Lung (tissue), 12 donors: ENCODE results near the gene SKOR2. TPM values are rescaled to one million over a fixed set of nuclear protein-coding genes. Genes with fewer than 3 reads are reported as not detected.
A peak's percentile ranks its signal among the peaks of the same experiment; 100 is the strongest.
"Not testable (repeated sequence)": the region's sequence is repeated elsewhere in the genome, so short reads cannot be mapped to it uniquely, and the experiment has no call there.

Source experiments
- ATAC-seq: fragments of 200-7000 bp; cut with Tn5 transposase; one replicate; pipeline ENCODE4 v1.9.1; 2020; ENCODE audit warnings: moderate number of reproducible peaks; ENCODE audit not compliant: insufficient read depth, low FRiP score
- DNase-seq, 3 donors: peaks; one replicate each; pipeline ENCODE4 v3.0.0-alpha.2; 2013 to 2017
- H3K27ac ChIP-seq, 2 donors: one replicate each; pipeline ENCODE4 v1.5.1; 2013; ENCODE audit warnings: mild to moderate bottlenecking in 2 of 2, moderate library complexity in 2 of 2, control low read depth in 1 of 2, inconsistent platforms in 1 of 2, low read depth in 1 of 2, low read length in 1 of 2
- H3K27me3 ChIP-seq, 3 donors: one replicate each; pipeline ENCODE4 v1.5.1; 2013; ENCODE audit warnings: low read length in 2 of 3; ENCODE audit not compliant: control insufficient read depth in 3 of 3, insufficient read depth in 3 of 3
- H3K36me3 ChIP-seq, 4 donors: one replicate each; pipeline ENCODE4 v1.5.1; 2013; ENCODE audit warnings: low read length in 4 of 4, mild to moderate bottlenecking in 1 of 4, moderate library complexity in 1 of 4; ENCODE audit not compliant: control insufficient read depth in 4 of 4, insufficient read depth in 4 of 4
- H3K4me1 ChIP-seq, 5 donors: one replicate each; pipeline ENCODE4 v1.5.1; 2013; ENCODE audit warnings: low read length in 5 of 5, mild to moderate bottlenecking in 2 of 5, moderate library complexity in 1 of 5; ENCODE audit not compliant: control insufficient read depth in 5 of 5, insufficient read depth in 5 of 5
- H3K4me3 ChIP-seq: one replicate; pipeline ENCODE4 v1.5.1; 2013; ENCODE audit warnings: mild to moderate bottlenecking, control low read depth, moderate library complexity
- H3K9ac ChIP-seq, 2 donors: one replicate each; pipeline ENCODE4 v1.5.1; 2013; ENCODE audit warnings: low read length in 2 of 2, control low read depth in 1 of 2; ENCODE audit not compliant: insufficient read depth in 1 of 2
- H3K9me3 ChIP-seq, 4 donors: one replicate each; pipeline ENCODE4 v1.5.1; 2013; ENCODE audit warnings: low read length in 3 of 4, mild to moderate bottlenecking in 1 of 4, moderate library complexity in 1 of 4; ENCODE audit not compliant: control insufficient read depth in 4 of 4, insufficient read depth in 3 of 4
- WGBS, 2 donors: extraction: QIAGEN DNeasy Blood & Tissue Kit; methylation state at CpG; one replicate each; pipeline ENCODE4 v1.1.7; 2013; 5-methylcytosine and 5-hydroxymethylcytosine counted together
- polyA plus RNA-seq, 2 donors: library from polyadenylated mRNA; stranded (reverse); fragments of 200-250 nt; gene quantifications; one replicate each; pipeline ENCODE4 v1.2.1, GENCODE V29; 2013
- total RNA-seq, 2 donors: library from RNA; depleted of rRNA in 1 of 2; stranded (reverse); fragments of >200 nt in 1 of 2; gene quantifications; one replicate each; pipeline ENCODE4 v1.2.1, GENCODE V29; 2014 to 2021
- TF ChIP-seq, protein P1 (sequence below): IDR thresholded peaks from 2 replicates; pipeline ENCODE4 v1.5.1; 2012; ENCODE audit warnings: mild to moderate bottlenecking; ENCODE audit errors: control extremely low read depth, extremely low read depth
- donor health status: control.
- donor health status: control.
- donor health status: Bipolar disorder and iron deficiency.
- donor health status: healthy.
- donor health status: DM: yes; HTN: yes; CAD: no.

SKOR2 gene
- total and polyA plus RNA-seq, 4 donors: not detected

DNA sequence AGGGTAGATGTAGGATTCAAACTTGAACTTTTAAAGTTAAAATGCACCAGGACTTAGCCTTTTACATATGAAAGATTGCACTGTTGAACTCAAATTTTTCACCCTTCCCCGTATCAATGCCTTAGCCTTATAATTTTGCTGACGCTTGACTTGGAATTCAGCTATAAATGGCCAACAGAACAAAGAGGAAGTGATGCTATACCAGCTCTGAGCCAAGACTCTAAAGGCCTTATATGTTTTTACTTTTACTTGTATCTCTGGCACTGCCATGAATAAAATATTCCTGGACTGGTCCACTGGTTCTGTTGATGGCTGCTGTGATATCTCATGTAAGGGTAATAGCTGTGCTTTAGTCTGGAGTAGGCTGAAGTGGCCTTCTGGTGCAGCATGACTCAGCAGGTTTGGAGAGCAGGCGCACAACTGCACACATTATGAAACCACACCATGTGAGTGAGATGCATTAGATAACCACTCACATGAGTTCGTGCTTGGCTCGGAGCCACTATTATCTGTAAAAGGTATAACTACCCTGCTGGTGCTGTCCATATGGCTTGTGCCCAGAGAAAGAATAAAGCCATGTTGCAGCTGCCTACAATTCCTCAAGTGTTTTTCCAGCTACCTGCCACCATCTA, 66.9 kb downstream of the SKOR2 start:
- Histone ChIP-seq H3K4me3 (no peak overlapping the region), H3K4me1 (peaks cover 0 to 4% (median 0%) of the 10 kb centered on the region in 5 donors), H3K9me3 (peaks cover 0 to 5% (median 0%) of the 10 kb centered on the region in 4 donors), H3K27ac (no peak overlapping the region), H3K9ac (no peak overlapping the region), H3K27me3 (peaks cover 0 to 4% (median 0%) of the 10 kb centered on the region in 3 donors), H3K36me3 (no peaks in the 10 kb centered on the region)
- 64 to 83% methylated on average over 5 of the region's 5 CpGs for WGBS, 2 donors
- TF ChIP-seq, protein P1, sequence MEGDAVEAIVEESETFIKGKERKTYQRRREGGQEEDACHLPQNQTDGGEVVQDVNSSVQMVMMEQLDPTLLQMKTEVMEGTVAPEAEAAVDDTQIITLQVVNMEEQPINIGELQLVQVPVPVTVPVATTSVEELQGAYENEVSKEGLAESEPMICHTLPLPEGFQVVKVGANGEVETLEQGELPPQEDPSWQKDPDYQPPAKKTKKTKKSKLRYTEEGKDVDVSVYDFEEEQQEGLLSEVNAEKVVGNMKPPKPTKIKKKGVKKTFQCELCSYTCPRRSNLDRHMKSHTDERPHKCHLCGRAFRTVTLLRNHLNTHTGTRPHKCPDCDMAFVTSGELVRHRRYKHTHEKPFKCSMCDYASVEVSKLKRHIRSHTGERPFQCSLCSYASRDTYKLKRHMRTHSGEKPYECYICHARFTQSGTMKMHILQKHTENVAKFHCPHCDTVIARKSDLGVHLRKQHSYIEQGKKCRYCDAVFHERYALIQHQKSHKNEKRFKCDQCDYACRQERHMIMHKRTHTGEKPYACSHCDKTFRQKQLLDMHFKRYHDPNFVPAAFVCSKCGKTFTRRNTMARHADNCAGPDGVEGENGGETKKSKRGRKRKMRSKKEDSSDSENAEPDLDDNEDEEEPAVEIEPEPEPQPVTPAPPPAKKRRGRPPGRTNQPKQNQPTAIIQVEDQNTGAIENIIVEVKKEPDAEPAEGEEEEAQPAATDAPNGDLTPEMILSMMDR: no peak
- DNase-seq: peak in 1 of 3 donors; percentile 17
- peak; percentile 66 for ATAC-seq

DNA sequence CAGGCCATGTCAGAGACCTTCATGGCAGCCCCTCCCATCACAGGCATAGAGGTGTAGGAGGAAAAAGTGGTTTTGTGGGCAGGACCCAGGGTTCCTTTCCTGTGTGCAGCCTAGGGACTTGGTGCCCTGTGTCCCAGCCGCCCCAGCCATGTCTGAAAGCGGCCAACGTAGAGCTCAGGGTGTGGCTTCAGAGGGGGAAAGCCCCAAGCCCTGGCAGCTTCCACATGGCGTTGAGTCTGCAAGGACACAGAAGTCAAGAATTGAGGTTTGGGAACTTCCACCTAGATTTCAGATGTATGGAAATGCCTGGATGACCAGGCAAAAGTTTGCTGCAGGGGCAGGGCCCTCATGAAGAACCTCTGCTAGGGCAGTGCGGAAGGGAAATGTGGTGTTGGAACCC, 69.3 kb downstream of the SKOR2 start:
- H3K4me3 ChIP-seq, H3K27me3 ChIP-seq, H3K4me1 ChIP-seq, DNase-seq, H3K9me3 ChIP-seq, ATAC-seq, H3K36me3 ChIP-seq, H3K9ac ChIP-seq, H3K27ac ChIP-seq: not testable (repeated sequence)
- 84 to 92% methylated on average over 5 of the region's 5 CpGs for WGBS, 2 donors

DNA sequence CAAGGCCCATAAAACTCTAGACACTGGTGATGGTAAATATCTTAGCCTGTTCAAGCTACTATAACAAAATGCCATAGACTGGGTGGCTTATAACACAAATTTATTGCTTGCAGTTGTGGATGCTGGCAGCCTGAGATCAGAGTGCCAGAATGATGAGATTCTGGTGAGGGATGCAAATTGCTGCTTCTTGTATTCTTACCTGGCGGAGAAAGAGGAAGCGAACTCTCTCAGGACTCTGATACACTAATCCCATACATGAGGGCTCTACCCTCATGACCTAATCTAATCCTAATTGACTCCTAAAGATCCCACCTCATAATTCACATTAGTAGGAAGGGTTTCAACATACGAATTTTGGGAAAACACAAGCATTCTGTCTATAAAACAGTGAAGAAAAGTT, 70.7 kb downstream of the SKOR2 start:
- peaks cover 0 to 5% (median 0%) of the 10 kb centered on the region in 4 donors for H3K9me3 ChIP-seq
- 78 to 79% methylated on average over 3 of the region's 3 CpGs for WGBS, 2 donors
- DNase-seq: no peak
- H3K36me3 ChIP-seq: no peaks in the 10 kb centered on the region
- H3K27ac ChIP-seq: no peak overlapping the region
- no peak overlapping the region for H3K9ac ChIP-seq
- peaks cover 0 to 4% (median 0%) of the 10 kb centered on the region in 5 donors for H3K4me1 ChIP-seq
- TF ChIP-seq, protein P1: no peak
- no peak overlapping the region for H3K4me3 ChIP-seq
- no peaks in the 10 kb centered on the region for H3K27me3 ChIP-seq
- no peak for ATAC-seq

DNA sequence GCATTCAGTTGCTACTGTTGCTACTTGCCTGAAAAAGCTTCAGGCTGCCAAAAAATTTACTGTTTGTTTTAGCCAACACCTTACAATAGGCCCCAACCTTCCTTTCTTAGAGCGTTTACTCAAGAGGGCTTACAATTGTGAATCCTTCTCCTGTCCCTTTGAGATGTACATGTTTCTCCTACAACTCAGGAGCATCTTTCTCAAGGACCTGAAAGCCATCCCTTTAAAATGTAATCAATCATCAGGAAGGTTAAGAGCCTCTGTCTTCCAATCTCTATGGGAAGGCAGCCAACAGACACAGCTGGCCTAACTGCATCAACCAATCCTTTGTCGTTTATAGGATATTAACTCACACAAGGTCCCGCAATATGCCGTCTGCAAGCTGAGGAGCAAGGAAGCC, 71.9 kb downstream of the SKOR2 start:
- H3K9ac ChIP-seq: no peak overlapping the region
- DNase-seq (peak; percentile 24 to 52 (median 29)), ATAC-seq (no peak)
- no peak overlapping the region for H3K4me3 ChIP-seq
- WGBS, 2 donors: 66 to 79% methylated on average over 4 of the region's 4 CpGs
- no peaks in the 10 kb centered on the region for H3K36me3 ChIP-seq
- H3K27me3 ChIP-seq: no peaks in the 10 kb centered on the region
- peaks cover 0 to under 1% (median 0%) of the 10 kb centered on the region in 4 donors for H3K9me3 ChIP-seq
- TF ChIP-seq, protein P1: no peak
- no peak overlapping the region for H3K27ac ChIP-seq
- peaks cover 2 to 11% (median 6%) of the 10 kb centered on the region in 5 donors for H3K4me1 ChIP-seq
